Measurements from ENCODE around the gene TMEM43.

The TMEM43 gene

GRCh38 chr3:14122301-14122700 lies 2.6 kb upstream of the TMEM43 start:
- no peak for FAIRE-seq

- FAIRE-seq, result no peak
These were observed 1.3 kb upstream of the TMEM43 start for GRCh38 chr3:14123308-14124222.

- FAIRE-seq, result no peak
These were observed 633 bp upstream of the TMEM43 start for GRCh38 chr3:14124223-14124614.

GRCh38 chr3:14125193-14126016 lies 553 bp downstream of the TMEM43 start:
- FAIRE-seq, result no peak

GRCh38 chr3:14126017-14126886 lies 1.4 kb downstream of the TMEM43 start:
- FAIRE-seq, result no peak

- FAIRE-seq, result no peak
These were observed 2.1 kb downstream of the TMEM43 start for GRCh38 chr3:14126887-14127505.

- FAIRE-seq, result no peak
These were observed 2.8 kb downstream of the TMEM43 start for GRCh38 chr3:14127516-14128161.

- FAIRE-seq, result no peak
These were observed 3.9 kb downstream of the TMEM43 start for GRCh38 chr3:14128724-14129123.

GRCh38 chr3:14129296-14129695 lies 4.4 kb downstream of the TMEM43 start:
- no peak for FAIRE-seq

GRCh38 chr3:14130230-14130629 lies 5.4 kb downstream of the TMEM43 start:
- no peak for FAIRE-seq

- no peak for FAIRE-seq
These were observed 5.9 kb downstream of the TMEM43 start for GRCh38 chr3:14130707-14131106.

GRCh38 chr3:14131134-14131533 lies 6.3 kb downstream of the TMEM43 start:
- no peak for FAIRE-seq

GRCh38 chr3:14132120-14132519 lies 7.3 kb downstream of the TMEM43 start:
- no peak for FAIRE-seq

GRCh38 chr3:14132689-14133088 lies 7.8 kb downstream of the TMEM43 start:
- FAIRE-seq, result no peak

GRCh38 chr3:14133188-14133800 lies 8.4 kb downstream of the TMEM43 start:
- FAIRE-seq, result no peak

- FAIRE-seq, result no peak
These were observed 9.0 kb downstream of the TMEM43 start for GRCh38 chr3:14133876-14134275.

- no peak for FAIRE-seq
These were observed 9.4 kb downstream of the TMEM43 start for GRCh38 chr3:14134291-14134690.

GRCh38 chr3:14135581-14135980 lies 10.7 kb downstream of the TMEM43 start:
- FAIRE-seq, result no peak

GRCh38 chr3:14137004-14137403 lies 12.2 kb downstream of the TMEM43 start:
- FAIRE-seq, result no peak

GRCh38 chr3:14137445-14137844 lies 12.6 kb downstream of the TMEM43 start:
- no peak for FAIRE-seq

GRCh38 chr3:14138109-14138877 lies 13.4 kb downstream of the TMEM43 start:
- no peak for FAIRE-seq
